Esophagus muscularis mucosa (tissue), 4 donors: Measurements from ENCODE around the gene ANTXRL. TPM values are rescaled to one million over a fixed set of nuclear protein-coding genes. Genes with fewer than 3 reads are reported as not detected.
"Not testable (repeated sequence)": the region's sequence is repeated elsewhere in the genome, so short reads cannot be mapped to it uniquely, and the experiment has no call there.

Experiments used
- DNase-seq: peaks from one replicate; pipeline ENCODE4 v3.0.0-alpha.2; 2017; ENCODE audit errors: extremely low spot score
- H3K27ac ChIP-seq, 4 donors: fragments of 200-600 bp; sonication (generic); replicated peaks in 1 of 4; 1 replicate in 3 of 4; 2 replicates in 1 of 4; pipeline ENCODE4 v1.5.1; 2016 to 2019; ENCODE audit warnings: mild to moderate bottlenecking in 1 of 4
- H3K27me3 ChIP-seq, 4 donors: fragments of 200-600 bp; sonication (generic); one replicate each; pipeline versions ENCODE4 v1.5.1 to v1.6.0; 2016 to 2019
- H3K36me3 ChIP-seq, 4 donors: fragments of 200-600 bp; sonication (generic); one replicate each; pipeline ENCODE4 v1.5.1; 2016 to 2019
- H3K4me1 ChIP-seq, 4 donors: fragments of 200-600 bp; sonication (generic); one replicate each; pipeline ENCODE4 v1.5.1; 2016 to 2019
- H3K4me3 ChIP-seq, 4 donors: fragments of 200-600 bp; sonication (generic); 1 replicate in 2 of 4; 2 replicates in 2 of 4; pipeline ENCODE4 v1.5.1; 2016 to 2019; ENCODE audit warnings: mild to moderate bottlenecking in 4 of 4, moderate library complexity in 1 of 4
- H3K9me3 ChIP-seq, 4 donors: fragments of 200-600 bp; sonication (generic); 1 replicate in 3 of 4; 2 replicates in 1 of 4; pipeline ENCODE4 v1.5.1; 2016 to 2019
- CTCF ChIP-seq, 3 experiments: fragments of 200-600 bp in 2 of 3; fragments of 450-650 bp in 1 of 3; sonication (generic) in 2 of 3; IDR thresholded peaks; one replicate each; pipeline ENCODE4 v1.5.1; 2017 to 2019; ENCODE audit warnings: antibody characterized with exemption in 3 of 3, mild to moderate bottlenecking in 2 of 3, moderate library complexity in 1 of 3
- EP300 ChIP-seq: sonication (generic); formaldehyde crosslinking; IDR thresholded peaks from one replicate; pipeline ENCODE4 v1.6.1; 2017; ENCODE audit warnings: antibody characterized with exemption
- POLR2A ChIP-seq: fragments of 450-650 bp; IDR thresholded peaks from one replicate; pipeline ENCODE4 v1.6.1; 2017; ENCODE audit warnings: antibody characterized with exemption, moderate library complexity, mild to moderate bottlenecking, low read depth
- POLR2AphosphoS5 ChIP-seq, 2 donors: sonication (generic); formaldehyde crosslinking; IDR thresholded peaks; one replicate each; pipeline ENCODE4 v1.6.1; 2017; ENCODE audit warnings: antibody characterized with exemption in 2 of 2
- WGBS: methylation state at CpG from one replicate; pipeline ENCODE4 v1.1.5; 2018; 5-methylcytosine and 5-hydroxymethylcytosine counted together
- intact Hi-C: fragments of 100-400 bp; cut with DNase I; formaldehyde crosslinking; loops from one replicate; pipeline ENCODE4 v1.15.1; 2023
- total RNA-seq, 4 donors: library from RNA; depleted of rRNA; stranded (reverse); fragments of >200 nt; gene quantifications; one replicate each; pipeline versions ENCODE4 v1.1.0 to v1.2.1, GENCODE V29; 2016

ANTXRL gene
- total RNA-seq, 4 donors from 2014 or later: not detected

GRCh38 chr10:46328853-46329689, 42.3 kb downstream of the ANTXRL start:
- TF ChIP-seq POLR2AphosphoS5 (IDR thresholded peaks at IDR 0.05) (no peak), EP300 (no peak), POLR2A (no peak), CTCF (IDR thresholded peaks at IDR 0.05) (no peak)
- intact Hi-C loops: no loop called here
- peaks cover 0 to 10% (median 0%) of the 10 kb centered on the region in 4 donors for H3K27me3 ChIP-seq
- H3K9me3 ChIP-seq: no peaks in the 10 kb centered on the region
- no peak for DNase-seq
- WGBS: 73% methylated on average over 9 of the region's 9 CpGs
- H3K36me3 ChIP-seq: no peaks in the 10 kb centered on the region
- H3K4me1 ChIP-seq: no peaks in the 10 kb centered on the region
- H3K4me3 ChIP-seq: no peak overlapping the region
- H3K27ac ChIP-seq: no peak overlapping the region

GRCh38 chr10:46329690-46330016, 42.9 kb downstream of the ANTXRL start:
- WGBS: 68% methylated on average over 5 of the region's 8 CpGs
- no peak overlapping the region for H3K27ac ChIP-seq
- H3K9me3 ChIP-seq: no peaks in the 10 kb centered on the region

GRCh38 chr10:46330894-46331293, 44.1 kb downstream of the ANTXRL start:
- Histone ChIP-seq H3K27me3 (peaks cover 0 to 10% (median 0%) of the 10 kb centered on the region in 4 donors), H3K4me1 (no peaks in the 10 kb centered on the region), H3K36me3 (no peaks in the 10 kb centered on the region), H3K9me3 (no peaks in the 10 kb centered on the region), H3K4me3 (no peak overlapping the region), H3K27ac (no peak overlapping the region)
- intact Hi-C loops: no loop called here
- no peak for TF ChIP-seq EP300
- no peak for TF ChIP-seq POLR2AphosphoS5 (IDR thresholded peaks at IDR 0.05)
- TF ChIP-seq POLR2A: no peak
- TF ChIP-seq CTCF (IDR thresholded peaks at IDR 0.05): no peak
- no peak for DNase-seq
- 60% methylated on average over 3 of the region's 3 CpGs for WGBS

More at GRCh38 chr10:46329690-46330016, 42.9 kb downstream of the ANTXRL start:
- no peak for DNase-seq
- Histone ChIP-seq H3K27me3 (peaks cover 0 to 10% (median 0%) of the 10 kb centered on the region in 4 donors), H3K4me1 (no peaks in the 10 kb centered on the region), H3K36me3 (no peaks in the 10 kb centered on the region), H3K4me3 (no peak overlapping the region)
- no peak for TF ChIP-seq POLR2A
- intact Hi-C loops: no loop called here

- 67% methylated on average over 4 of the region's 4 CpGs for WGBS
- H3K4me3 ChIP-seq, H3K36me3 ChIP-seq, H3K27ac ChIP-seq, H3K4me1 ChIP-seq, H3K27me3 ChIP-seq, intact Hi-C loops, H3K9me3 ChIP-seq, DNase-seq: not testable (repeated sequence)
Observed at GRCh38 chr10:46365484-46365883, 78.7 kb downstream of the ANTXRL start.

- DNase-seq, H3K9me3 ChIP-seq, H3K36me3 ChIP-seq, H3K27ac ChIP-seq, intact Hi-C loops, H3K4me3 ChIP-seq, H3K4me1 ChIP-seq, H3K27me3 ChIP-seq: not testable (repeated sequence)
- whole genome bisulfite sequencing: no CpG with 5 or more reads among the region's 5 CpGs
Observed at GRCh38 chr10:46367209-46367608, 80.4 kb downstream of the ANTXRL start.

GRCh38 chr10:46367666-46368240, 81.0 kb downstream of the ANTXRL start:
- intact Hi-C loops, H3K9me3 ChIP-seq, H3K27ac ChIP-seq, H3K4me1 ChIP-seq, DNase-seq, H3K27me3 ChIP-seq, H3K4me3 ChIP-seq, H3K36me3 ChIP-seq: not testable (repeated sequence)
- WGBS: 70% methylated on average over 3 of the region's 8 CpGs

- no CpG with 5 or more reads among the region's 11 CpGs for WGBS
- H3K9me3 ChIP-seq, DNase-seq, H3K27ac ChIP-seq, H3K27me3 ChIP-seq, H3K4me3 ChIP-seq, H3K36me3 ChIP-seq, intact Hi-C loops, H3K4me1 ChIP-seq: not testable (repeated sequence)
Observed at GRCh38 chr10:46368956-46369355, 82.2 kb downstream of the ANTXRL start.

- H3K4me3 ChIP-seq, intact Hi-C loops, H3K9me3 ChIP-seq, DNase-seq, H3K36me3 ChIP-seq, H3K27ac ChIP-seq, H3K27me3 ChIP-seq, H3K4me1 ChIP-seq: not testable (repeated sequence)
- 100% methylated on average over 1 of the region's 3 CpGs for WGBS
Observed at GRCh38 chr10:46374410-46374809, 87.6 kb downstream of the ANTXRL start.

- DNase-seq, H3K9me3 ChIP-seq, H3K27me3 ChIP-seq, intact Hi-C loops, H3K4me3 ChIP-seq, H3K36me3 ChIP-seq, H3K4me1 ChIP-seq, H3K27ac ChIP-seq: not testable (repeated sequence)
- 92% methylated on average over 2 of the region's 11 CpGs for WGBS
Observed at GRCh38 chr10:46375406-46375805, 88.6 kb downstream of the ANTXRL start, which contains the start of gene ANXA8L1. Gene ANXA8L1 (plus strand): TSS chr10:46375776. CDS start chr10:46375852, 76 bp downstream.

GRCh38 chr10:46377022-46377421, 90.2 kb downstream of the ANTXRL start:
- H3K9me3 ChIP-seq, H3K4me3 ChIP-seq, DNase-seq, intact Hi-C loops, H3K27ac ChIP-seq, H3K36me3 ChIP-seq, H3K4me1 ChIP-seq, H3K27me3 ChIP-seq: not testable (repeated sequence)
- WGBS: no CpG with 5 or more reads among the region's 1 CpG
